HepG2 (cell line): ENCODE data around the gene FXYD5. TPM values are rescaled to one million over a fixed set of nuclear protein-coding genes. Genes with fewer than 3 reads are reported as not detected.

ENCODE experiments used
- ASH2L ChIP-seq: fragments of 300-600, 200-600 bp; sonication (generic); IDR thresholded peaks from 2 replicates; pipeline ENCODE4 v1.7.0; 2017; ENCODE audit warnings: low read depth, mild to moderate bottlenecking, moderate library complexity, mixed read lengths, low read length; ENCODE audit not compliant: insufficient read length
- BCL6 ChIP-seq: IDR thresholded peaks from 2 replicates; pipeline ENCODE4 v1.6.1; 2016; ENCODE audit warnings: missing genetic modification reagents, missing compliant biosample characterization
- HDAC2 ChIP-seq: sonication (generic); formaldehyde crosslinking; IDR thresholded peaks from 2 replicates; pipeline ENCODE4 v1.4.0; 2020; ENCODE audit warnings: missing genetic modification reagents
- MED1 ChIP-seq: sonication (generic); formaldehyde crosslinking; IDR thresholded peaks from 2 replicates; pipeline ENCODE4 v1.4.0; 2020; ENCODE audit warnings: missing genetic modification reagents
- MTF2 ChIP-seq: sonication (generic); formaldehyde crosslinking; IDR thresholded peaks from 2 replicates; pipeline ENCODE4 v1.5.0; 2020; ENCODE audit warnings: missing genetic modification reagents, borderline replicate concordance
- NFYB ChIP-seq: sonication (generic); formaldehyde crosslinking; IDR thresholded peaks from 2 replicates; pipeline ENCODE4 v1.4.0; 2020; ENCODE audit warnings: missing genetic modification reagents
- PRDM4 ChIP-seq: sonication (generic); formaldehyde crosslinking; IDR thresholded peaks from 2 replicates; pipeline ENCODE4 v1.9.0; 2021; ENCODE audit warnings: missing genetic modification reagents, borderline replicate concordance
- SAP130 ChIP-seq: IDR thresholded peaks from 2 replicates; pipeline ENCODE4 v1.6.1; 2016; ENCODE audit warnings: low read depth
- SP5 ChIP-seq: IDR thresholded peaks from 2 replicates; pipeline ENCODE4 v1.6.1; 2016; ENCODE audit warnings: low read depth, borderline replicate concordance
- SRSF4 ChIP-seq: fragments of 200-400 bp; formaldehyde crosslinking; IDR thresholded peaks from one replicate; pipeline ENCODE4 v1.6.1; 2018; ENCODE audit warnings: mild to moderate bottlenecking, low read depth, low read length, moderate library complexity; ENCODE audit not compliant: poor library complexity, severe bottlenecking
- SSRP1 ChIP-seq: IDR thresholded peaks from 2 replicates; pipeline ENCODE4 v1.6.1; 2016; ENCODE audit warnings: control low read depth
- SUZ12 ChIP-seq: fragments of 150-350 bp; IDR thresholded peaks from 2 replicates; pipeline ENCODE4 v1.6.1; 2014; ENCODE audit warnings: low read depth, low read length
- TFAP4 ChIP-seq: sonication (generic); IDR thresholded peaks from 2 replicates; pipeline ENCODE4 v1.6.1; 2016; ENCODE audit warnings: low read depth, borderline replicate concordance
- THRA ChIP-seq: sonication (generic); formaldehyde crosslinking; IDR thresholded peaks from 2 replicates; pipeline ENCODE4 v1.4.0; 2020; ENCODE audit warnings: missing genetic modification reagents, borderline replicate concordance
- ZBTB34 ChIP-seq: sonication (generic); formaldehyde crosslinking; IDR thresholded peaks from 2 replicates; pipeline ENCODE4 v1.8.0; 2022; ENCODE audit warnings: mild to moderate bottlenecking, missing genetic modification reagents
- ZGPAT ChIP-seq: IDR thresholded peaks from 2 replicates; pipeline ENCODE4 v1.6.1; 2016; ENCODE audit warnings: mild to moderate bottlenecking
- ZNF281 ChIP-seq: sonication (generic); formaldehyde crosslinking; IDR thresholded peaks from 2 replicates; pipeline ENCODE4 v1.4.0; 2020; ENCODE audit warnings: missing genetic modification reagents, borderline replicate concordance
- ZNF629 ChIP-seq: sonication (generic); formaldehyde crosslinking; conservative IDR thresholded peaks from 2 replicates; pipeline ENCODE4 v1.5.0; 2020; ENCODE audit warnings: missing genetic modification reagents
- ZNF740 ChIP-seq: sonication (generic); formaldehyde crosslinking; IDR thresholded peaks from 2 replicates; pipeline ENCODE4 v1.4.0; 2020; ENCODE audit warnings: missing genetic modification reagents
- ZNF780A ChIP-seq: sonication (generic); formaldehyde crosslinking; IDR thresholded peaks from 2 replicates; pipeline ENCODE4 v1.8.0; 2022; ENCODE audit warnings: mild to moderate bottlenecking, missing genetic modification reagents, moderate library complexity
- polyA plus RNA-seq, 8 experiments: library from polyadenylated mRNA; depleted of rRNA in 3 of 8; stranded (reverse) in 7 of 8; unstranded in 1 of 8; fragments of >200 nt; fragmentation: Illumina TruSeq in 4 of 8; extraction: Trizol in 4 of 8; gene quantifications; 2 replicates each; pipeline versions ENCODE4 v1.2.1 to v1.2.3, GENCODE V29; 2011 to 2016; ENCODE audit warnings: low read depth in 4 of 8, missing spikeins in 1 of 8, mixed read lengths in 1 of 8; ENCODE audit not compliant: insufficient read depth in 1 of 8
- total RNA-seq, 5 experiments: library from RNA; depleted of rRNA; stranded (reverse); fragments of >200 nt; fragmentation: Illumina TruSeq; extraction: Trizol; gene quantifications; 2 replicates each; pipeline ENCODE4 v1.2.3, GENCODE V29; 2016; ENCODE audit warnings: low read depth in 1 of 5

Gene FXYD5
- total and polyA plus RNA-seq, 2 of the 13 experiments (the other 11 are each of a cell fraction or from before 2014, with no cell fraction given): 0.65 TPM; not detected in 1

- peak; percentile 31; the same call in 1 of the 2 replicates for TF ChIP-seq ZGPAT (CRISPR knock-in tag)
- peak; percentile 26; the same call in 1 of the 2 replicates for TF ChIP-seq MED1 (CRISPR knock-in tag)
- TF ChIP-seq TFAP4: peak; percentile 13; the same call in 1 of the 2 replicates
- peak; percentile 45; the same call in 1 of the 2 replicates for TF ChIP-seq THRA (CRISPR knock-in tag)
- TF ChIP-seq MTF2 (CRISPR knock-in tag): no peak
- peak; percentile 93 for TF ChIP-seq SP5 (CRISPR knock-in tag)
- TF ChIP-seq NFYB (CRISPR knock-in tag): no peak
- TF ChIP-seq BCL6 (CRISPR knock-in tag): peak; percentile 48; the same call in 1 of the 2 replicates
- TF ChIP-seq HDAC2 (CRISPR knock-in tag): peak; percentile 35; the same call in 1 of the 2 replicates
- peak; percentile 96 for TF ChIP-seq ZNF629
- TF ChIP-seq ASH2L: peak; percentile 11
- TF ChIP-seq PRDM4 (CRISPR knock-in tag): no peak
- no peak for TF ChIP-seq SUZ12
- TF ChIP-seq ZNF780A (CRISPR knock-in tag): no peak
- no peak for TF ChIP-seq SRSF4
- TF ChIP-seq ZNF281 (CRISPR knock-in tag): peak; percentile 59; the same call in 1 of the 2 replicates
- peak; percentile 75 for TF ChIP-seq SAP130 (CRISPR knock-in tag)
- no peak for TF ChIP-seq ZBTB34 (CRISPR knock-in tag)
- no peak for TF ChIP-seq SSRP1 (CRISPR knock-in tag)
- TF ChIP-seq ZNF740 (CRISPR knock-in tag): no peak
Observed at GRCh38 chr19:35107545-35107944, 47.0 kb upstream of the FXYD5 start (continued).
